HG03469 (cell line): Measurements from ENCODE around the gene MST1R.
"Not testable (repeated sequence)": the region's sequence is repeated elsewhere in the genome, so short reads cannot be mapped to it uniquely, and the experiment has no call there.

Experiments
- ATAC-seq: cut with Tn5 transposase; IDR thresholded peaks from one replicate; pipeline ENCODE4 v1.9.1; 2021; ENCODE audit warnings: mild to moderate bottlenecking, moderate library complexity, moderate number of reproducible peaks; ENCODE audit not compliant: unreplicated experiment

MST1R gene

DNA sequence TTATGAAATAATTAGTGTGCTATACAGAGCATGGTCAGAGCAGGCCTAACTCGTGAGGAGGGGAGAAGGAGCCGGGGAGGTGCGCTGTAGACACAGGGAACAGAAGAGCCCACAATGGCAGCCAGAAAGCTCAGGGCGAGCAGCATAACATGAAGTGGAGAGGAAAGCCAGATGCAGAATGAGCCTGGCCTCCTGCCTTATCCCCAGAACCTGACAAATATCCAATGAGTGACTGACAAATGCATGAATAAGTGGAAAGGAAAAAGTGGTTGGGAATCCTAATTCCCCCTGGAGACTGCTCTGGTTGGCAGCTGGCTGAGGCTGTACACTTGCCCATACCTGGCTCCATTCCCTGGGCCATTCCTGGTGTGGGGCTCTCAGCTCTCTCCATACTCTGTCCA lies 9.2 kb upstream of the MST1R start:
- no peak for ATAC-seq

DNA sequence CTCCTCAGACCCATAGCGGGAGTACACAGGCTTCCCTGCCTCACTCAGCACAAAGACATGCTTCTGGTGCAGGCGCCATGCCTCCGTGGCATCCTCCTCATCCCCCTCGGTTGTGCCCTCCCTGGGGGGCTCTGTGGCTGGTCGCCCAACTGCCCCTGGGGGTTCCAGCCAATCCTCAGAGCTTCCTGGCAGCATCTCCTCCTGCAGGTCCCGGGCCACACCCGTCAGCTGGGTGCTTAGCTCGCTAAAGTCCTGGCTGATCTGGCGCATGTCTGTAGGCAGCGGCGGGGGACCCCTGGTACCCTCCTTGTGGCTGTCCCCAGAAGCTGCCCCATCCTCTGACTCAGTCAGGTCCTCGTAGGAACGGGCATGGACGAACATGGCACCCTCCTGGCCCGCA lies 7.9 kb upstream of the MST1R start:
- ATAC-seq = no peak

DNA sequence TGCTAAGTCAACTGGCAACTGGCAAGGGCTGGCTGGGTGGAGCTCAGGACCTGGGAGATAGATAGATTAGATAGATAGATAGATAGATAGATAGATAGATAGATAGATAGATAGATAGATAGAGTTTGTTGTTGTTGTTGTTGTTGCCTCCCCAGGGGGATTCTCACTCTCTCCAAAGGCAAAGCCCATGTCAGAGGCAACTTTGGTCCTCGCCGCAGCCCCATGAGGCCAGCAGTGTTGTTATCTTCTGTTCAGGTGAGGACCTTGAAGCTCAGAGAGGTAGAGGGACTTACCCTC lies 7.4 kb upstream of the MST1R start:
- no peak for ATAC-seq

DNA sequence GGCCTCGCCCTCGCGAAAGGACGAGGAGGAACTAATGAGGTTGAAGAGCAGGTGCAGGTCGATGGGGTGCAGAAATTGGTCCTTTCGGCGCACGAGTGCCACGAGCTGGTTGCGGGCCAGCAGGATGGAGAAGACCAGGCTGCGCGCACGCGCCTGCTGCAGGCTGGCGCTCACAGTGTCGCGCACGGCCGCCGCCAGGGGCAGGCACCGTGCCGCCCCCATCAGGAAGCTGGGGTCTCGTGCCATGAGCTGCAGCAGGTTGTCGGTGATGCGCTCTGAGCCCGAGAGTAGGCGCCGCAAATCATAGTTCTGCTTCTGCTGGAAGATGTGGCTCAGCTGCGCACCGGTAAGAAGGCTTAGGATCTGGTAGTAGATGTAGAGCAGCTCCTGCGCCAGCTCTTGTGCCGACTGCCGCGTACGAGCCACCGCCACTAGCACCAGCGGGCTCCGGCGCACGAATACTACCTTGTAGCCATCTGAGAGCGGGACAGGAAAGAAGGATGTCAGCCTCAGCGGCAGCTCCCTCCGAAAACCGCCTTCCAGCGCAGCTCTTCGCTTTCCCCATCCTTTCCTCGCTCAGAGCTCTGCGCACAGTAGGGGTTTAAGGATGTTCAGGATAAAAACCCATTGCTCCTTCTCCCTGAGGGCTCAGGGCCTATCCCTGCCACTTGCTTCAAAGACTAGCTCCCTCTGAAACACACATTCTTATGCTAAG lies 6.9 kb upstream of the MST1R start:
- no peak for ATAC-seq

DNA sequence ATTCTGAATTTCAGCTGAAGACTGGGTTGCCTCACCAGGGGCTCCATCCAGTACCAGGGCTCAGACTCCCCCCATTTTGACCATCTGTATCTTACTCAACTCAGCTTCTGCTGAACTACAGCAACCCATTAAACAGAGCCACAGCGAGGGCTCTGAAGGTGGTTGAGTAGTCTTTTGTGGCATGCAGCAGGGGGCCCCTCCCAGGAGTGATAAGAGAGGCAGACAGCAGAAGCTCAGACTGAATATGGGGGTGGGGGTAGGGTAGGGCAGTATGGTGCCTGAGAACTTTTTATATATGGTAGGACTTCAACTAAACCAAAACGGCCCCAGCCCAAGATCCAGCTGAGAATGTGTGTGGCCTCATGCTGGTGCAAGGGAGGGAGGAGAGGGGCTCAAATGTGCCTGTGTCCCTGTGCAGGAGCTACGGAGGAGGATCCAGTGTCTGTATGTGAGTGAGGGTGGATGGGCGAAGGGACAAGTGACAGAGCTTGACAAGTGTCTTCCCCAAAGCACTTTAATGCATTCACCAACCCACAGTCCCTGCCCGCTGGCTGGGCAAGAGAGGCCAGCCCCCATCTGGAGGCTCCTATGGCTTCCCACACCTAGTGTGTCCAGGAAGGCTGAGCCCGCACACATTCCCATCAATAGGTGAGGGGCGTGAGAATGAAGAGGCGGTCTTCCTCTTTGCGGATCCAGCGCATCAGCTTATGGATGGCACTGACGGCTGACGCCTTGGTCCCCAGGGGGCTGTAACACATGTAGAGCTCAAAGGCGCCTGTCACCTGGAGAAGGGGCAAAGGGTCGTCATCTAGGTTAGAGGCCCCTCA lies 4.9 kb upstream of the MST1R start:
- no peak for ATAC-seq

DNA sequence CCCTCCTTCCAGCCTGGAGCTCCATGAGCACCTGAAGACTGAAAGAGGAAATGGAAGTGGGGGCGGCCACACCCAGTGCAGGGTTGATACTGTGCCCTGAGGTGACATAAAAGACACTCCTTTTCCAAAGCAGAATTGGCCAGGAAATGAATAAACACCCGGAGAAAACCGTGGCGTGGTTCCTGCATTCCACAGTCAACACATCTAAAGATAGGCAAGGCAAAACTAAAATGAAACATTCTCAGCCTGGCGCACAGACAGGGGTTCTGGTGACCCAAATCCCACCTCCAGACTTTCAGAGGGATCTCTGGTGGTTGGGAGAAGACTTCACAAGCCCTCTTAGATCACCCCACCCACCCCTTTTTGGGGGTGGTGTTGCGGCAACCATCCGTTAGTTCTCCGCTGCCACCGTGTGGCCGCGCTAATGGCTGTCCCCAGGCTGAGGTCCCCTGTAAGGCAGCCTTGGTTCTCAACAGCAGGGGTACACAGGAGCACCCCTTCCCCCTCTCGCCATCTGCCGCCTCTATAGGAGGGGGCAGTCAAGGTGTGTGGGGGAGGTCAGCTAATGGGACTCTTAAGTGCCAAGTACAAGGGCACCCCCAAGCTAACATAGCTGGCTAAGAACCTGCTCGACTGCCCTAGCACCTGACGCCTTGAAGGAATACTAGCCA lies 2.5 kb upstream of the MST1R start:
- ATAC-seq = no peak

DNA sequence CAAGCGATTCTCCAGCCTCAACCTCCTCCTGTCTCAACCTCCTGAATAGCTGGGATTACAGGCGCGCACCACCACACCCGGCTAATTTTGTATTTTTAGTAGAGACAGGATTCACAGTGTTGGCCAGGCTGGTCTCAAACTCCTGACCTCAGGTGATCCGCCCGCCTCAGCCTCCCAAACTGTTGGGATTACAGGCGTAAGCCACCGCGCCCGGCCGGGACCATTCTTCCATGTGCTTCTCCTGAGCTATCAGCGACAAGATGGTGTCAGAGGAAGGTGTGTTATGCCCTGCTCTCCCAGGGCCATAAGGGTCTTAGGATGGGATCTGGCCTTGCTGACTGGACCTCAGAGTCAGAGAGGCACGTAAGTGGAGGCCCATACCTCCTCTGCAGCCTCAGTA lies 775 bp upstream of the MST1R start:
- not testable (repeated sequence) for ATAC-seq

DNA sequence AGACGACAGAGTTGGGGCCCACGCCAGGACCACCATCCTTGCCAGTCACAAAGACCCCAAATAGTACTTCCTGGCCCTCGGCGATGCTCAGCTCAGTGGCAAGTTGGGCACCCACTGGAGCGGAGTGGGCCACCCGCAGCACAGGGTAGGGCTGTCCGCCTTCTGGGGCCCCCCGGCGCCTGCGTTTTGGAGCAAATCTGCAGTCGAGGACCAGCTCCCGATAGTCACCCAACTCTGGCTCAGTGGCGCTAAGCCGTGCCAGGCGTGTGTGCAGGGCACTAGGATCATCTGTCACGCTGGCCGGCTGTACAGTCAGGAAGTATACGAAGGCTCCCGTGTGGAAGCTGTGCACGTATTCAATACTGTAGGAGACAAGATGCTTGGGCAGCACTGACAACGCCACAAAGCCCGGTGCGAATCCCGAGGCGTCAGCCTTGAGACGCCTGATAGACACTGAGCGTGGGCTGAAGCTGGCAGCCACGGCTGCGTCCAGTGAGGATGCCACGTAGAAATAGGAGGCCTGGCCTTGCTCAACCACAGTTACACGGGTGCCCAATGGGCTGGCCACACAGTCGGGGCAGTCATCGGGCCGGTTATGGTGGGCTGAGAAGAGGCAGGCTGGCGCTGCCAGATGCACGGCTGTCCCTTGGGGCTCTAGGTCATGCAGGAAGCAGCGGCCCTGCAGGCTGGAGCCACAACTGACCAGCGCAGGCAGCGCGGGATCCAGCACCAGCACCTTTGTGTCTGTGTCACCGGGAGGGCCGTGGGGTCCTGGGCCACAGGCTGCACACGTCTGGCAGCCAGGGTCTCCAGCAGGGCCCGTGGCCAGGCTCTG lies 945 bp downstream of the MST1R start:
- ATAC-seq = no peak

DNA sequence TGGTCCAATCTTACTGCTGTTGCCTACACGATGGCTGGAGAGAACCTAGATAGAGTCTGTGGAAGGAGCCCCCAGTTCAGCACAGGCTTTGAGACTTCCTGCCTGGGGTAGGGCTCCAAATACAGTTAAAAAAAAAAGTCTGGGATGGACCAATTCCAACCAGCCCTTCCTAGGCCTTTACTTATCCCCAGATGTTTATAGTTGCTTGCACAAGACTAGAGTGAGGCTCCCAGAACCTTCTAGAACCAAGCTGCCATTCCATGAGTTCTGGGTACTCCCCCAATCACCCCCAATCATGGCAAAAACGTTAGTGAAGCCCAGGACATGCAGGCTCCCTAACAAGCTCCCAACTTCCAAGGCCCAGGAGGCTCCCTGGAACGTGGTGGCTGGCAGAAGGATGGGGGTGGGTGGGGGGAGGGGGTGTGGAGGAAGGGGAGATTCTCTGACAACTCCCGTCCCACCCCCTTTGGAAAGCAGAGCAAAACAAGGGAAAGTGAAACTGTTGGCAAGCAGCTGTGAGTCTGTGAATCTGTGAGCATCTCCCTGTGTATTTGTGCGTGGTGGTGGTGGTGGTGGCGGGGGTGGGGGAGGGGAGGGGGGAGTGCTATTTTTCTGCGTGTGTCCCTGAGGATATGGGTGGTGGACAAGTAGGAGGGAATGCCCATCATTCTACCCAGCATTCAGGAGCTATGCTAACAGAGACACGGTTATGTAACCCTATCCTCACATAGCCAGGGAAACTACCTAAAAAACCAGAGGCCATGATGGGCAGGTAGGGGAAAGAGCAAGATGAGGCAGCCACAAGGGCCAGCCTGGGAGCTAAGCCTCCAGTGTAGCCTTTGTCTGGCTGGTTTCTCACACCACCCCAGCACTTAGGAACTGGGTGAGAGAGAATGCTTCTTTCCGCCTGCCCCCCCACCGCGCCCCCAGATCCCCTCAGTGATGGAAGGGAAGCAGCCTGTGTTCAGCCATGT lies 2.0 kb downstream of the MST1R start:
- ATAC-seq = no peak

DNA sequence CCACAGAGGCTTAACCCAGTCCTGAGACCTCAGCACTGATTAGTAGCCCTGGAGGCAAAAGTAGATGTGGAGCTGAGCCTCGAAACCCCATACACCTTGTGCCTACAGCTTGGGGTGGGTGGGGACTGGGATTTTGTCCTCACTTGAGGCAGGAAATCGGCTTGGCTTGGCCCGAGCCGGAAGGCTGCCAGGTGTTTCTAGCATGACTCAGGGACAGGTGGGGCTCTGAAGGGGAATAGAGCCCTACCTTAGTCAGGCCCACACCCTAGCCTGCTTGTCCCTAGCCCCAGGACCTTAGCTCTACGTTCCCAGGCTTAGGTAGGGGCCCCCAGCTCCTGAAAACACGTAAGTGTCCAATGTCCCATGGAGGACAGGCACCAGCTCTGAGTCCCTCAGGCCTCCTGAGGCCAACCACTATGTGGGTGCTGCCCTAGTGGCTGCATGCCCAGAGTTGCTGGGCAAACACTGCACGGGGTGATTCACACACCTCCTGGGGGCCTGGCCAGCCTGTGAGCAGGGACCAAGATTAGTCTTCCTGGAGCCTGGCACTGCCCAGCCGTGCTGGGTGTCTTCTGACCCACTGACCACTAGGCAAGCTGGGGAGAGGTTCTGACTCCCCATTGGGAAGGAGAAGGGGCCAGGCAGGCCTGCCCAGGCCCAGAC lies 3.1 kb downstream of the MST1R start:
- no peak for ATAC-seq

DNA sequence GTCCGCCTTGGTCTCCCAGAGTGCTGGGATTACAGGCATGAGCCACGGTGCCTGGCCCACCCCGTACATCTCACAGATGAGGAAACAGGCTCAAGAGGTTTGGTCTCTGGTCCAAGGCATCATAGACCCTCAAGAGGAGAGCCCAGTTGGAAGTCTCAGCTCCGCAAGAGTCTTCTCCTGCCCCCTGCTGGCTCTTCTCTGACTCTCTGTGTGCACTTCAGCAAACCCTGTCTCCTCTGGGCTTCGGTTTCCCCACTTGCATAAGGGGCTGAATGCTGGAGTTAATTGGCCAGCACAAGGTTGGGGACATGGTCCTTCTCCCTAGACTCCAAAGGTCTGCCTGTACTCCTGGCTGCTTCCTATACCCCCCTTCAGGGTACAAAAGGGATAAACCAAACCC lies 3.9 kb downstream of the MST1R start:
- no peak for ATAC-seq

DNA sequence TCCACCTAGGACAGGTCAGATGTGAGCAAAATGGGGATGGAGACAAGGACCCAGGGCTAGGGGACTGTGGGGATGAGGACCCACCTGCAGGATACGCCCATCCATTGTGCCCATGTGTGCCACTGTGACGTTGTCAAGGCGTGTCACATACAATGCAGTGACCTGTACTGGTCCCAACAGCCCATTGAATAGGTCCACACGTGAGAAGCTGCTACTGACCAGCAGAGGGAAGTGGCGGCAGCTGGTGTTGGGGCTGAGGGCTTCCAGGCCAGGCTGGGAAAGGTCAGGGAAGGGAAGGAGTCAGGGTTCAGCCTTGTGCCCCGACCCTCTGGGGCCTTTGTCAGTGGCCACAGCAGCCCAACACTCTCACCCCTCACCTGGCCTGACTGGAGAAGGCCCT lies 4.7 kb downstream of the MST1R start:
- no peak for ATAC-seq

DNA sequence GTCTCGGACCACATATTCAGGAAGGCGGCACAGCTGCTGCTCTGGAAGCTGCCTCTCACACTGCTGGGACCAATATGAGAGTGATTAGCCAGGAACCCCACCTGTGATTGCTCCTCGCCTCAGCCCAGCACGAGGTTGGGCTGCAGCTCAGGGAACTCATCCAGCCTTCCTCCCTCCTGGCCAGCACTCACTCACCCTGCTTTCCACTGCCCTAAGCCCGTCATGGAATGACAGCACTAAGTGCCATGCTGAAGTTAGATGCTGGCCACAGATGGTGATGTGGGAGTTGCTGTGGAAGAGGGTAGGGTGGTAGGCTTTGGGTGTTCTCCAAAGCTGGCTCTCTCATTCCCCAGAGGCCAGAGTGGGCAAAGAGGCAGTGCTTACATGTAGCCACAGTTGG lies 7.3 kb downstream of the MST1R start:
- no peak for ATAC-seq

DNA sequence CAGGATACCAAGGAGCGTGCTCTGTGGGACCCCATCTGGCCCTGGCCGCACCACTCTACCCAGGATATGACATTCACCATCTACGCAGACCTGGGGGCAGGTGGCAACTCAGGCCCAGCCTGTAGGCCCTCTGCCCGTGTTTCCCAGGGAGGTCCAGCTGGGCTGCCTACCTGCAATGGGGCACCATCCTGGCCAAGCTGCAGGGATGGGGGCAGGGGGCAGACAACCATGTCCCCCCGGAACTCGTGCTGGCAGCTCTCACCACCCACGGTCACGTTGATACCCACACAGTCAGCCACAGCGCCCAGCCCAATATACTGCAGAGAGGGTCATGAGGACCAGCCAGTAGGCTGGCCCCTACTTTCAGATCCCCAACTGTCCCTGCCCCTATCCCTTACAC lies 7.9 kb downstream of the MST1R start:
- no peak for ATAC-seq

DNA sequence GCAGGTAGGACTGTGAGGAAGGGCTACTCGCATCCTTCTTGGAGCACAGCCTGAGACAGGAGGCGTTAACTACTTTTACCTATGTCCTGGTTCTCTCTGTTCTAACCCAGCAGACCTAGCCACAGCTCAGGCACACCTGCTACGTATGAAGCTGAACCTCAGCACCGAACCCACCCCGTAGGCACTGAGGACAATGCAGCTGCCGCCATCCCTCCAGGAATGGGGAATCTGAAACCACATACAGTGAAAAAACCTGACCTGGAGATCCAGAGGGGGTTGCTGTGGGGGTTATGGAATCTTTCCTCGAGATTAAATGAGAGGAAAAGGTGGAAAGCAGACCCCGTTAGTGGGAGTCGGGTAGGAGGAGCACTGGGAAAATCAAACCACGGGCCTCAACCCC lies 14.4 kb downstream of the MST1R start:
- no peak for ATAC-seq

DNA sequence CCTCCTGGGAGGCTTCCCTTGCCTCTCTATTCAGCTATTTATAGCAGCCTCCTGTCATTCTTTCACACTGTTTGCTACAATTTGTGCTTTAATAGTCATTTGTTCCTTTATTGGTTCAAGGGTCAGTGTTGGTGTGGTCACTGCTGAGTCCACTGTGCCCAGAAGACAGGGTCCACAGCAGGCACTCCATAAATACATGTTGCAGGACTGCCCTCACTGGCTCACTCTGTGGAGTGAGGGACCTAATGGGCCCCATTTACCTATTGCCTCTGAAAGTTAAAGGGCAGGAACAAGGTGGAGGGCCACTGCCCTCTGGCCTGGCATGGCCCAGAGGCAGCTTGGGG lies 16.8 kb downstream of the MST1R start:
- no peak for ATAC-seq

DNA sequence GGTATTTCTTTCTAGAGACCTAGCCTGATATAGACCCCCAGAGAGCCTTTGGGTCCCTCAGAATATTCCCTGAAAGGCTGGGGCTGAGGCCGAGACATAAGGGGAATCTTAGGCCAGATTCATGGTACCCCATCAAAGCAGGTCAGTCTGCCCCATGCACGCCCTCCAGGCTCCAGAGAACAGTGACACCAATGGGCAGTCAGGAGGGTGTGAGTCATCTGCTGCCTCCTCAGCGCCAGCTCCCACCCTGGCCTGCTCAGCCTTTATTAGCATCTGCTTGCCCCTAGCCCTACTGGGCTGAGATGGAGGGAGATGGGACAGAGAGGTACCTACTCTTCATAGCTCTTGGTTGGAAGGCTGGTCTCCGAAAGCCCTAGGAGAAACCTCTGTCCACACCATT lies 19.7 kb downstream of the MST1R start:
- no peak for ATAC-seq

DNA sequence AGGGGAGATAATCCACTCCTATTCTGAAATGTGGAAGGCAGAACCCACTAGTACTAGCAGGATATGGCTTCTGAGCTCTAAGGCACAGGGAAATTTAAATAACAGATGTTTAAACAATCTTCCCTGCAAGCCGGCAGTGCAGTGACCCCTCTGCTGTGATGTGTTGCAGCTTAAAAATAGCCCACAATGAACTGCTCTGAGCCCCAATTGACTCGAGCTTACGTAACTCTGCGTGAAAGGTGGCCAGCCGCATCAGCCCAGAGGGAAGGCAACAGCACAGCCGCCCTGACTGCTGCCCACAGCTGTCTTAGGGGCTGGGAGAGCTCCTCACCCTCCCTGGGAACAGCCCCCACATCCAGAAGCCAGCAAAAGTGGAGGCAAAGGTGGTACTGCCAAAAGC lies 21.5 kb downstream of the MST1R start:
- ATAC-seq = no peak

DNA sequence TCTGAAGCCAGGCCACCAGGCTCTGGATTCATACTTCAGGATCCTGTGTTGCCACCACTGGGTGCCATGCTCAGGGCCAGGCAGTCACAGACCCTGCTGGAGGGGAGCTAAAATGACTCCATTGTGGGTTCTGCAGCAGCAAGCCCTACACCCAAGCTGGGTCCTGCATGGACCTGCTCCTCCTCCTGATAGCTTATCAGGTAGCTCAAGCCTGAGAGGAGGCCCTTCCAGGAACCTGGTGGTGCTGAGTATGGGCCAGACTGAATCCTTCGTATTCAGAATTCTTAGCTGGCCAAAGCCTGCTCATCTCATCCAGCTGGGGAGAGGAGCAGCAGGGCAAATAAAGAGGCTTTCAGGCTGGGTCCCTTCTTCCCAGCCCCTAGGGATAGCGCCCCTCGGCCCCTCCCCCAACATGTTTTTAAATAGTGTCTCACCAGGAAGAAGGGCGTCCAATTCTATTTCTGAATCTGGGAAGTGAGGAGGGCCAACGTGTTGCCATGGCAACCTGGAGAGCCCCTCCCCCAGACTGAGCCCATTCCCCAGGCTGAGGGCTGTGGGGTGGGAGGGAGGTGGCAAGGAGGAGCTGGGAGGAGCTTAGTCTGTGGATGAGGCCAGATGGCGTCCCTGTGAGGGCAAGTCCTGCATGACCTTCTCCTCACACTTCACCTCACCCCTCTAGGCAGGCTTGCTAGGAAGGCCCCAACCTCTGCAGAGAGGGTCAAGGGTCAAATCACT lies 22.9 kb downstream of the MST1R start:
- no peak for ATAC-seq
